ENCODE results near the gene SCGN. TPM values are rescaled to one million over a fixed set of nuclear protein-coding genes. Genes with fewer than 3 reads are reported as not detected.

Gene SCGN
- total RNA-seq, 1 donor from 2014 or later = not detected

GRCh38 chr6:25685896-25686295, 33.9 kb downstream of the SCGN start:
- no peak for DNase-seq (ENCODE audit: low read depth in 2 of 2)

- no peak for DNase-seq (ENCODE audit: low read depth in 2 of 2)
Observed at GRCh38 chr6:25686856-25687255, 34.8 kb downstream of the SCGN start.

GRCh38 chr6:25689966-25690365, 38.0 kb downstream of the SCGN start:
- DNase-seq (ENCODE audit: low read depth in 2 of 2) = no peak

GRCh38 chr6:25691894-25692293, 39.9 kb downstream of the SCGN start:
- no peak for DNase-seq (ENCODE audit: low read depth in 2 of 2)

GRCh38 chr6:25692472-25692871, 40.5 kb downstream of the SCGN start:
- DNase-seq (ENCODE audit: low read depth in 2 of 2) = no peak

- DNase-seq (ENCODE audit: low read depth in 2 of 2) = no peak
Observed at GRCh38 chr6:25694366-25694765, 42.4 kb downstream of the SCGN start.

- DNase-seq (ENCODE audit: low read depth in 2 of 2) = no peak
Observed at GRCh38 chr6:25695671-25696070, 43.7 kb downstream of the SCGN start.

- no peak for DNase-seq (ENCODE audit: low read depth in 2 of 2)
Observed at GRCh38 chr6:25697537-25698340, 45.7 kb downstream of the SCGN start.

GRCh38 chr6:25698631-25699030, 46.6 kb downstream of the SCGN start:
- DNase-seq (ENCODE audit: low read depth in 2 of 2) = no peak

GRCh38 chr6:25699649-25700048, 47.6 kb downstream of the SCGN start:
- DNase-seq (ENCODE audit: low read depth in 2 of 2) = no peak

- DNase-seq (ENCODE audit: low read depth in 2 of 2) = no peak
Observed at GRCh38 chr6:25700761-25701160, 48.7 kb downstream of the SCGN start.

- DNase-seq (ENCODE audit: low read depth in 2 of 2) = no peak
Observed at GRCh38 chr6:25701807-25702206, 49.8 kb downstream of the SCGN start.

GRCh38 chr6:25703005-25703404, 51.0 kb downstream of the SCGN start:
- no peak for DNase-seq (ENCODE audit: low read depth in 2 of 2)

- no peak for DNase-seq (ENCODE audit: low read depth in 2 of 2)
Observed at GRCh38 chr6:25704001-25704400, 52.0 kb downstream of the SCGN start.

- no peak for DNase-seq (ENCODE audit: low read depth in 2 of 2)
Observed at GRCh38 chr6:25706314-25707014, 54.4 kb downstream of the SCGN start.

- no peak for DNase-seq (ENCODE audit: low read depth in 2 of 2)
Observed at GRCh38 chr6:25709761-25710160, 57.7 kb downstream of the SCGN start.

GRCh38 chr6:25710287-25710686, 58.3 kb downstream of the SCGN start:
- DNase-seq (ENCODE audit: low read depth in 2 of 2) = no peak

- no peak for DNase-seq (ENCODE audit: low read depth in 2 of 2)
Observed at GRCh38 chr6:25713824-25714223, 61.8 kb downstream of the SCGN start.

GRCh38 chr6:25714765-25715164, 62.8 kb downstream of the SCGN start:
- DNase-seq (ENCODE audit: low read depth in 2 of 2) = peak in 1 of 2 donors; percentile 83

- no peak for DNase-seq (ENCODE audit: low read depth in 2 of 2)
Observed at GRCh38 chr6:25715794-25716193, 63.8 kb downstream of the SCGN start.

GRCh38 chr6:25717866-25718740, 66.1 kb downstream of the SCGN start:
- DNase-seq (ENCODE audit: low read depth in 2 of 2) = peak; percentile 40 to 41
